ENCODE results near the gene ATP9A.
"Not testable (repeated sequence)": the region's sequence is repeated elsewhere in the genome, so short reads cannot be mapped to it uniquely, and the experiment has no call there.

The ATP9A gene

GRCh38 chr20:51660672-51661608 lies 107.2 kb downstream of the ATP9A start:
- peak; percentile 42 for DNase-seq (ENCODE audit: low read depth)
- no peak for TF ChIP-seq CTCF (IDR thresholded peaks at IDR 0.05; ENCODE audit: insufficient read depth, low read depth, low read length, missing control alignments)

GRCh38 chr20:51659491-51660050 lies 108.6 kb downstream of the ATP9A start:
- H3K4me3 ChIP-seq (ENCODE audit: low read length): no peak overlapping the region
- DNase-seq (ENCODE audit: low read depth): no peak
- TF ChIP-seq CTCF (IDR thresholded peaks at IDR 0.05; ENCODE audit: insufficient read depth, low read depth, low read length, missing control alignments): no peak

More at GRCh38 chr20:51660672-51661608, 107.2 kb downstream of the ATP9A start:
- no peak overlapping the region for H3K4me3 ChIP-seq (ENCODE audit: low read length)

- no peak for TF ChIP-seq CTCF (IDR thresholded peaks at IDR 0.05; ENCODE audit: insufficient read depth, low read depth, low read length, missing control alignments)
Observed at GRCh38 chr20:51656726-51657260, 111.4 kb downstream of the ATP9A start.

GRCh38 chr20:51656089-51656488 lies 112.1 kb downstream of the ATP9A start:
- not testable (repeated sequence) for H3K4me3 ChIP-seq (ENCODE audit: low read length); DNase-seq (ENCODE audit: low read depth)

More at GRCh38 chr20:51656726-51657260, 111.4 kb downstream of the ATP9A start:
- no peak for DNase-seq (ENCODE audit: low read depth)
- no peak overlapping the region for H3K4me3 ChIP-seq (ENCODE audit: low read length)

GRCh38 chr20:51654495-51654894 lies 113.7 kb downstream of the ATP9A start:
- DNase-seq (ENCODE audit: low read depth): no peak

GRCh38 chr20:51654060-51654459 lies 114.1 kb downstream of the ATP9A start:
- DNase-seq (ENCODE audit: low read depth): no peak
- H3K4me3 ChIP-seq (ENCODE audit: low read length): no peak overlapping the region
- TF ChIP-seq CTCF (IDR thresholded peaks at IDR 0.05; ENCODE audit: insufficient read depth, low read depth, low read length, missing control alignments): no peak

More at GRCh38 chr20:51654495-51654894, 113.7 kb downstream of the ATP9A start:
- no peak for TF ChIP-seq CTCF (IDR thresholded peaks at IDR 0.05; ENCODE audit: insufficient read depth, low read depth, low read length, missing control alignments)
- H3K4me3 ChIP-seq (ENCODE audit: low read length): no peak overlapping the region

GRCh38 chr20:51653226-51653625 lies 115.0 kb downstream of the ATP9A start:
- H3K4me3 ChIP-seq (ENCODE audit: low read length): no peak overlapping the region
- no peak for DNase-seq (ENCODE audit: low read depth)
- no peak for TF ChIP-seq CTCF (IDR thresholded peaks at IDR 0.05; ENCODE audit: insufficient read depth, low read depth, low read length, missing control alignments)
